ENCODE data around the gene CARTPT. TPM values are rescaled to one million over a fixed set of nuclear protein-coding genes. Genes with fewer than 3 reads are reported as not detected.

The CARTPT gene
- total and polyA plus RNA-seq, 2 experiments from 2014 or later, result 0.60 TPM; not detected in 1

- Histone ChIP-seq H3K9me2 (replicated peaks; ENCODE audit: insufficient read depth) (no peaks in the 10 kb centered on the region), H2AFZ (no peak overlapping the region), H3K4me1 (ENCODE audit: insufficient read depth) (peaks cover 3% of the 10 kb centered on the region), H4K20me1 (ENCODE audit: insufficient read depth, poor library complexity, severe bottlenecking) (no peaks in the 10 kb centered on the region), H3K36me3 (replicated peaks; ENCODE audit: insufficient read depth, low read depth) (no peaks in the 10 kb centered on the region), H3K4me2 (no peak overlapping the region), H3K79me2 (no peaks in the 10 kb centered on the region), H3K4me3 (no peak overlapping the region), H3K9me3 (ENCODE audit: low read depth) (no peaks in the 10 kb centered on the region), H3K27me3 (no peaks in the 10 kb centered on the region), H3K27ac (no peak overlapping the region)
- no peak for TF ChIP-seq EZH2phosphoT487 (IDR thresholded peaks at IDR 0.05; ENCODE audit: low read depth, severe bottlenecking, unreplicated experiment)
- TF ChIP-seq, protein P1, sequence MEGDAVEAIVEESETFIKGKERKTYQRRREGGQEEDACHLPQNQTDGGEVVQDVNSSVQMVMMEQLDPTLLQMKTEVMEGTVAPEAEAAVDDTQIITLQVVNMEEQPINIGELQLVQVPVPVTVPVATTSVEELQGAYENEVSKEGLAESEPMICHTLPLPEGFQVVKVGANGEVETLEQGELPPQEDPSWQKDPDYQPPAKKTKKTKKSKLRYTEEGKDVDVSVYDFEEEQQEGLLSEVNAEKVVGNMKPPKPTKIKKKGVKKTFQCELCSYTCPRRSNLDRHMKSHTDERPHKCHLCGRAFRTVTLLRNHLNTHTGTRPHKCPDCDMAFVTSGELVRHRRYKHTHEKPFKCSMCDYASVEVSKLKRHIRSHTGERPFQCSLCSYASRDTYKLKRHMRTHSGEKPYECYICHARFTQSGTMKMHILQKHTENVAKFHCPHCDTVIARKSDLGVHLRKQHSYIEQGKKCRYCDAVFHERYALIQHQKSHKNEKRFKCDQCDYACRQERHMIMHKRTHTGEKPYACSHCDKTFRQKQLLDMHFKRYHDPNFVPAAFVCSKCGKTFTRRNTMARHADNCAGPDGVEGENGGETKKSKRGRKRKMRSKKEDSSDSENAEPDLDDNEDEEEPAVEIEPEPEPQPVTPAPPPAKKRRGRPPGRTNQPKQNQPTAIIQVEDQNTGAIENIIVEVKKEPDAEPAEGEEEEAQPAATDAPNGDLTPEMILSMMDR (IDR thresholded peaks at IDR 0.05; ENCODE audit: poor library complexity), result no peak
- TF ChIP-seq EZH2 (IDR thresholded peaks at IDR 0.05; ENCODE audit: borderline replicate concordance), result no peak
- DNase-seq (ENCODE audit: low spot score), result no peak
These were observed 18.3 kb upstream of the CARTPT start for GRCh38 chr5:71700803-71701202.

GRCh38 chr5:71701407-71701806 lies 17.7 kb upstream of the CARTPT start:
- no peaks in the 10 kb centered on the region for H3K9me3 ChIP-seq (ENCODE audit: low read depth)
- no peaks in the 10 kb centered on the region for H3K4me1 ChIP-seq (ENCODE audit: insufficient read depth)
- H3K9me2 ChIP-seq (replicated peaks; ENCODE audit: insufficient read depth), result no peaks in the 10 kb centered on the region
- H3K27ac ChIP-seq, result no peak overlapping the region
- WGBS (ENCODE audit: low lambda C conversion rate, missing lambda C conversion rate), result 74% methylated on average over 3 of the region's 3 CpGs
- no peaks in the 10 kb centered on the region for H3K36me3 ChIP-seq (replicated peaks; ENCODE audit: insufficient read depth, low read depth)
- no peak for DNase-seq (ENCODE audit: low spot score)
- H3K4me2 ChIP-seq, result no peak overlapping the region
- H3K4me3 ChIP-seq, result no peak overlapping the region
- TF ChIP-seq EZH2 (IDR thresholded peaks at IDR 0.05; ENCODE audit: borderline replicate concordance), result no peak
- TF ChIP-seq EZH2phosphoT487 (IDR thresholded peaks at IDR 0.05; ENCODE audit: low read depth, severe bottlenecking, unreplicated experiment), result no peak
- TF ChIP-seq, protein P1 (IDR thresholded peaks at IDR 0.05; ENCODE audit: poor library complexity), result no peak
- no peaks in the 10 kb centered on the region for H3K79me2 ChIP-seq
- no peak overlapping the region for H2AFZ ChIP-seq
- no peaks in the 10 kb centered on the region for H3K27me3 ChIP-seq
- H4K20me1 ChIP-seq (ENCODE audit: insufficient read depth, poor library complexity, severe bottlenecking), result no peaks in the 10 kb centered on the region

DNA sequence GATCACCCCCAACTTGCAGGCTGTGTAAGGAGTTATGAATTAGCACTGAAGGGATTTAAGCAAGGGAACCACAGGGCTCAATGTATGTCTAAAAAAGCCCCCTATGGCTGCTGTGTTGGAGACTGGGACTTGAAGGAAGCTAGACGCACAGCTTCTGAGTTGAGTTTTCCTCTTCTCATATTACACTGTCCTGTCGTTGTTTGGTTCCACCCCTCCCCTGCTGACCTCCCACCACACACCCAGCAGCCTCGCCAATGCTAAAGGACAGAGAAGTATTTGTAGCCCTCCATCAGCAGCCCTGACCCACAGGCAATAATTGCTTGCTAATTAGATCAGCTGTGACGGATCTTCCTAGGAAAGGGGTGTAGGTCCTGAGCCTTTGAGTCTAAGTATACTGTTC lies 15.1 kb upstream of the CARTPT start:
- H3K27me3 ChIP-seq, result no peaks in the 10 kb centered on the region
- no peak overlapping the region for H2AFZ ChIP-seq
- TF ChIP-seq, protein P1 (IDR thresholded peaks at IDR 0.05; ENCODE audit: poor library complexity), result no peak
- TF ChIP-seq EZH2 (IDR thresholded peaks at IDR 0.05; ENCODE audit: borderline replicate concordance) (no peak), EZH2phosphoT487 (IDR thresholded peaks at IDR 0.05; ENCODE audit: low read depth, severe bottlenecking, unreplicated experiment) (no peak)
- H3K4me1 ChIP-seq (ENCODE audit: insufficient read depth), result no peaks in the 10 kb centered on the region
- no peaks in the 10 kb centered on the region for H3K79me2 ChIP-seq
- no peak overlapping the region for H3K4me2 ChIP-seq
- H3K9me2 ChIP-seq (replicated peaks; ENCODE audit: insufficient read depth), result no peaks in the 10 kb centered on the region
- WGBS (ENCODE audit: low lambda C conversion rate, missing lambda C conversion rate), result 32% methylated on average over 4 of the region's 4 CpGs
- H3K27ac ChIP-seq, result no peak overlapping the region
- no peaks in the 10 kb centered on the region for H3K36me3 ChIP-seq (replicated peaks; ENCODE audit: insufficient read depth, low read depth)
- H3K4me3 ChIP-seq, result no peak overlapping the region
- no peak for DNase-seq (ENCODE audit: low spot score)
- H4K20me1 ChIP-seq (ENCODE audit: insufficient read depth, poor library complexity, severe bottlenecking), result no peaks in the 10 kb centered on the region
- no peaks in the 10 kb centered on the region for H3K9me3 ChIP-seq (ENCODE audit: low read depth)

GRCh38 chr5:71705421-71705820 lies 13.7 kb upstream of the CARTPT start:
- no peak for DNase-seq (ENCODE audit: low spot score)
- no peak for TF ChIP-seq EZH2 (IDR thresholded peaks at IDR 0.05; ENCODE audit: borderline replicate concordance)
- Histone ChIP-seq H3K36me3 (replicated peaks; ENCODE audit: insufficient read depth, low read depth) (no peaks in the 10 kb centered on the region), H3K4me3 (no peak overlapping the region), H3K9me2 (replicated peaks; ENCODE audit: insufficient read depth) (no peaks in the 10 kb centered on the region), H3K4me2 (no peak overlapping the region), H3K9me3 (ENCODE audit: low read depth) (no peaks in the 10 kb centered on the region), H3K4me1 (ENCODE audit: insufficient read depth) (no peaks in the 10 kb centered on the region), H4K20me1 (ENCODE audit: insufficient read depth, poor library complexity, severe bottlenecking) (no peaks in the 10 kb centered on the region), H3K79me2 (no peaks in the 10 kb centered on the region), H3K27ac (no peak overlapping the region), H2AFZ (no peak overlapping the region), H3K27me3 (no peaks in the 10 kb centered on the region)
- WGBS (ENCODE audit: low lambda C conversion rate, missing lambda C conversion rate), result 80% methylated on average over 5 of the region's 5 CpGs

Measured in hepatocyte (in vitro differentiated cells).